Hypothalamus (tissue), 51 donors: Measurements from ENCODE around the gene GCSAM.
A peak's percentile ranks its signal among the peaks of the same experiment; 100 is the strongest.

ENCODE experiments used
- DNase-seq, 51 donors: peaks; one replicate each; lab custom pipeline; 2025; lab: John Stamatoyannopoulos, UW

Gene GCSAM

GRCh38 chr3:112129925-112130637, 3.0 kb downstream of the GCSAM start:
- DNase-seq, result no peak

DNA sequence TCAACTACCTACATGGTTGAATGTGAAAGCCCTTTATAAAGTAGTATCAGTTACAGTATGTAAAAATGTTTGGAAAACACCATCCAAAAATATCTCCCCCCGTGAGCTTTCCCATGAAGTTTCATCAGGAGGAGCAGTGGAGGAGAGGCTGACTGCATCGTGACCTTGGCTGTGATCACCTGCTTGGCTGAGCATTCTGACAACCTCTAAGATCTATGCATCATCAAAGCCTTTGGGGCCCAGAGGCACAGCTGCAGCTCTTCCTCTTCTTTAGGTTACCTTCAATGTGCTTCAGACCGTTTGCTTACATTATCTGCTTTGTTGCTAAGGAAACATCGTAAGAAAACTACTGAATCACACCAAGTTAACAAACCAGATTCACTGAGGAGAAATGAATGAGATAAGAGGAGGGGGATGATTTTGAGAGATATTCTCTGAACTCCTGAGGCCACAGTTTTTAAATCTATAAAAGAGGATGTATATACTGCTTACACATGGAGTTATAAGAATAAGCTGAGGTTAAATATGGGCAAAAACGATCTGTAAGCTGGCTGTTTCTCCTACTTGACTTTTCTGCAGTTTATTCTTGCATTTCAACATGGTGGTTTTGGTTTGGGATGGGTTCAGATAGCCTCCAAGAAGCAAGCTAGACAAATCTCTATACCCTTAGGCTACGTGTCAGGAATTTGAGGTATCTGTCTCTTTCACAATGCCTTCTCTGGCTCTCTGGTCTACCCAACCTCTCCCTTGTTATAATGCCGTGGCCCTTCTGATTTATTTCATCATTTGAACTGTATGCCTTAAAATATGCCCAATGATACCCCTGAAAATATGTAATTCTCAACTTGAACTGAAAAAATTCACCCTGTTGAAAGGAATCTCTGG, 4.0 kb downstream of the GCSAM start:
- DNase-seq, result no peak

DNA sequence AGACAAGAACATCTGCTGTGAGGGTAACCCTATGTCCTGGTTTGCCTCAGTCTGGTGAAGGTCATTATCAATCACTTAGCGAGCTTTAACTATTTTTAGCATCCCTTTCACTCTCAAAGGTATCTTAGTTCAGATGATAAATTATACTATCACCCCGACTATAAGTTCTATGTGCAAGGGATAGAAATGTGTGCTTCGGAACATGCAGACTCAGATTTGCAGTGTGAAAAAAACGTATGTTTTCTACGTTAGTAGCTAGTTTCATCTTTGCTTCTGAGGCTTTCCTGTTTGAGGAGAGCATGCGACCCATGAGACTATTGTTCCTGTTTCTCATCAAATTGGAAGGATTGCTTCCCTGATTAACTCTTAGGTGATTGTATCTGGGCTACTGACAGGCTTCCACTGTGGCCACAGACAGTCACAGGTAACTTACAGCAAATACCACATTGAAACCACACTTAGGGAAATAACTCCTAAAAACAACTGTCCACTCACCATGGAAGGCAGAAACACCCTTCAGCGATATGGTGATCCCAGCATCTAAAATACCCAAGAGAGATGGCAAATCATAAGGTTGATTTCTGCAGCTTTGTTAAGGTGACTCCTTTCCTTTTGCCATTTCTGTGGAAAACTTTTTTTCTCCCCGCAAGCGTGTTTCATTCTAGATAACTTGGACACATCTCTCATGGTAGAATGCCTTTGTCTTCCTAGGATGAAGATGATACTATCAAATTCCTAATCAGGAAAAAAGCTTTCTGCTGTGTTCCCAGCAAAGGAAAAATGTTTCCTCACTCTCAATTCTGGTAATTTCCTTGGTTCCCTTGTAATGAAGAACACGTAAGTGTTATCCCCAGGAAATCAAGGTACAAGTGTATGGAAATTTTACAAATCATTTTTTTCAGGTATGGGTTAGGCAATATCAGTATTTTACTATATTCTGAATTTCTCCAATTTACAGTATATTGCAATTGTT, 5.2 kb downstream of the GCSAM start:
- no peak for DNase-seq

DNA sequence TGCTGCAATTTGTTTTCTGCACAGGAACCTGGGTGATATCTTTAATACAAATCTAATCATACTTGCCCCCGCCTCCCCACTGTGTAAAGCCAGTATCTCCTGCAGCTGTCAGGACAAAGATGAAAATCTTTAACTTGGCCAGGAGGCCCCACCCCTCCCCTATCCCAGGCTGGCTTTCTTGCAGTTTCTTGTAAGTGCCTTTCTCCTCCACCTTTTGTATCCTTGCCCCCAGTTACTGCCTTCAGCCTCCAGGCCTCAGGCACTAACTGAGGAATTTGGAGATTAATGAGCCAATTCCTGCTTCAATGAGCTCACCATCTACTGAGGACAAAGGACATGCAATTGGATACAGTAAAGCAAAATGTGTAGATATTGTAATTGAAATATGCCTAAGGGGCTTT, 6.5 kb downstream of the GCSAM start:
- DNase-seq, result no peak

GRCh38 chr3:112124907-112125607, 8.0 kb downstream of the GCSAM start:
- no peak for DNase-seq

DNA sequence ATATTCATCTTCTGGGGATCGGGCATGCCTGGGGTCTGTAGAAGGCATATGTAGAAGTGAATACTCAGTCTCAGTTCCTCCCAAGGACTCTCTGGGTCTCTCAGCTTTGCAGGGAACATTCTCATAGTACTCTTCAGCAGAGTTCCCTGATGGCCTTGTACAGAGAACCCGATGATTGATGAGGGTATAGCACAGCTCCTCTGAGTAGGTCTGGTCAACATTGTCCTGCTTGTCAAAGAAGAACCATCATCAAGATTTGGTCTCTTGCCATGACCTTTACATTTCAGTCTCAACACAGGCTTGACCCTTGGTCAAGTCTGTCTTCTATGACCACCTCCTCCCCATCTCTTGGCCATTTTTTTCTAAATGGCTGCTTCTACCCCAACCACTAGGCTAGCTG, 9.5 kb downstream of the GCSAM start:
- no peak for DNase-seq

GRCh38 chr3:112122870-112123269, 10.2 kb downstream of the GCSAM start:
- no peak for DNase-seq

DNA sequence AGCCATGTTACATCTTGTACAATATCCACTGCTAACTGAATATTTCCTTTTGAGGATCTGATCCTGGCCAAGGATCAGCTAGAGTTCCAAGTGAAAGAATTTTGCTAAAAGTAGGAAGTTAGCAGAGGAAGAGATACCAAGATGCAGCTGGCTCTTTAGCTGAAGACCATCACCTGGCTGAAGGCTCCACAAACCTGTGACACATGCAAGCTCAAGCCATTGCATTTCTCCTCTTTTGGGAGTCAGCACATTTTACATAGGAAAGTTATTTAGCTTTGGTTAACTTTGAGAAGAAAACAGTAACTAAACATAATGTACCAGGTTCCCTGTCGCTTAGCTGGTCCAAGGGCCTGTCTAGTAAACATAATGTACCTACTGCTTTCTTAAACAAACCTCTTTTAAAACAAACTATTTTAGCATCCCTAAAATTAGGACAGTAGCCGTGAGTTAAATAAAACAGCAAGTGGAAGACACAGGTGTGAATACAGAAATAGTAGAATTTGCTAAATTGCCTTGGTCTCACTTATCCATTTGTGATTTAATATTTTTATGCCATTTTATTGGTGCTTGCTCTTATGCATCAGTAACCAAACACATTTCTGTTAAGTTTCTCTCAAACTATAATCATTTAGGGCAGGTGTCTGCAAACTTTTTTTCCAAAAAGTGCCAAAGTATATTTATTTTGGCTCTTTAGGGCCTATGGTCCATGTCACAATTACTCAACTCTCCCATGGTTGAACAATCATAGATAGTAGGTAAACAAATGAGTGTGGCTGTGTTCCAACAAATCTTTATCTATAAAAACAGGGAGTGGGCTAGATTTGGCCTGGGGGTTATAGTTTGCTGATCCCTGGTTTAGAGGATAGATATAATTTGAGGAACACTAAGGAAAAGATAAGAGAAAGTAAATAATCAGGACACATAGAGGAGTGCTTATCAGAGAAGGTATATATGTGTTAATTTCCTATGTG, 11.2 kb downstream of the GCSAM start:
- no peak for DNase-seq

DNA sequence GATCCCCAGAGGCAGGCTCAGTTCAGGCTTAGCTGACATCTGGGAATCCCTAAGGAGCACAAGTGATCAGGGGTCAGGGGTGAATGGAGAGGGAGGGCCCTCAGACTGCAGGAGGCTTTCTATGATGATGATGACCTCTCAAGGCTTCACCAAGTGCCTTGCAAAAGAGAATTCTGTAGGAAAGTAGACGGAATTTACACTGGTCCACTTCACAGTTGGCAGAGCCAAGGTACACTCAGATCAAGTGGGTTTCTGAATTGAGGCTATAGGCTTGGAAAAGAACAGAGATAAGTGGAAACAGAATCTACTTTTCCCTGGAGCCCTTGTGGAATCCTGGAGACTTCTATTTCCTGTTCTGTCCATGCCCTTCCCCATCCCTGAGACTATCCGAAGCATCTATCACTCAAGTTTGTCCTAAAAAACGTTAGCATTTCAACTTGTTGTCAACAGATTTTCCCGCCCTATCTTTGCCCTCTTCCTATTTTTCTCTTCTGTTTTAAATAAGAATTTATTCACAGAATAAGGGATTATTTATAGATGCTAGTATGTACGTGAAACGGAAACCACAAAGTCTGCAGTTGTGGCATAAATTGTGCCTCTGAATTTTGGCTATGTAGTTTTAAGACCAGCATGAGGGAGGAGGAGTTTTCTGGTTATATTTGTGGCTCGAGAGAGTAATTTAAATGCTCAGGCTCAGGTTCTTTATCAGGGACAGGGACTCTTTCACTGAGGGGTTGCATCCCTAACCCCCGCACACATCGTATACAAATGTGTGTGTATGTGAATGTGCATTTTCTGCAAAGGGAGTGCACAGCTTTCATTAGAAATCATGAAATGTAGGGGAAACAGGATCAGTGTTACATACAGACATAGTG, 12.8 kb downstream of the GCSAM start:
- DNase-seq, result no peak

DNA sequence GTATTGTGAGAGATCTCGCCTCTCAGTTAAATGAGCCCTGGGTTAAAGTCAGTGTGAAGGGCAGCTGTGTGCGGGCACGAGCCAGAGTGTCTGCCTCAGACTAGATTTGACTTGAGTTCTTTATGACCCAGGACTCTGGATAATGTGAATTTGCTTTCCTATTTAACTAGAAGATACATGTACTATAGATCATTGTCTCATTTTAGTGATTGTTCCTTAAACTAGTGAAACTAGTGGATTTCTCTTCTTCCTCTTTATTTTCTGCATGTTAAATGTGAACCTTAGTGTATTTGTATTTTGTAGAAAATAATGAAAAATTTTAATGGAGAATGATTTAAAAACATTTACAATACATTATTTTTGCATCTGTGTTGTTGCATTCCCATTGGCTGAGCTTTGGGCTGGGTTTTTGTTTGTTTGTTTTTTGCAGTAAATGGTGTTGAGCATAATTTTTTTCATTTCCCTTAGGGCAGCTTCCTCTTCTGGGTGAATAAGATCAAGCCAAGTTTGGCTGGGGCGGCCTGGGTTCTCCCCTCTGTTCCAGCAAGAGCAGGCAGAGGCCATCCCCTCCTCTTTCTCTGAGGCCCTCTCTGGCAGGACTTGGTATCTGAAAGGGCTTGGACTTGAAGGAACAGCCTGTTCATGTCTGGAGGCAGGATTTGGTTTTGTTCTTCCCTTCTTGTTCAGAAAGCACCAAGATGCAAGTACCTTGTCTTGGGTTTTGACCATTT, 15.0 kb downstream of the GCSAM start:
- DNase-seq, result peak in 14 of 51 donors; percentile 1 to 33 (median 6)

GRCh38 chr3:112117415-112117814, 15.6 kb downstream of the GCSAM start:
- no peak for DNase-seq

DNA sequence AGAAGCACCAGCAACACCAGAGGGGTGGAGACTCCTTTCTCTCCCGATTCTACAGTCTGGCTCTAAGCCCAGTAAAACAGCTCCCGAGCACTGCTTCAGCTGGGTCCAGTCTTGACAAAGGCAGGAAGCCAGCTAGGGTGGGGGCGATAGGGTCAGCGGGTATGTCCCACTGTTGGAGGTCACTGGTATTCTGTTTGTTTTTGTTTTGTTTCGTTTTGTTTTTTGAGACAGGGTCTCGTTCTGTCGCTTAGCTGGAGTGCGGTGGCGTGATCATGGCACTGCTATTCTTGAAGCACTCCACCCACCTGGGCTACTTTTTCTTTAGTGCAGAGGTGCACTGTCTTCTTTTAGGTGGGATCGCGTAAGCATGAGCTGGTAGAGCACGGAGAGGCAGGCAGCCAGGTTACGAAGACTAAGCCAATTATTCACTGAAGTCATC, 16.3 kb downstream of the GCSAM start:
- no peak for DNase-seq

DNA sequence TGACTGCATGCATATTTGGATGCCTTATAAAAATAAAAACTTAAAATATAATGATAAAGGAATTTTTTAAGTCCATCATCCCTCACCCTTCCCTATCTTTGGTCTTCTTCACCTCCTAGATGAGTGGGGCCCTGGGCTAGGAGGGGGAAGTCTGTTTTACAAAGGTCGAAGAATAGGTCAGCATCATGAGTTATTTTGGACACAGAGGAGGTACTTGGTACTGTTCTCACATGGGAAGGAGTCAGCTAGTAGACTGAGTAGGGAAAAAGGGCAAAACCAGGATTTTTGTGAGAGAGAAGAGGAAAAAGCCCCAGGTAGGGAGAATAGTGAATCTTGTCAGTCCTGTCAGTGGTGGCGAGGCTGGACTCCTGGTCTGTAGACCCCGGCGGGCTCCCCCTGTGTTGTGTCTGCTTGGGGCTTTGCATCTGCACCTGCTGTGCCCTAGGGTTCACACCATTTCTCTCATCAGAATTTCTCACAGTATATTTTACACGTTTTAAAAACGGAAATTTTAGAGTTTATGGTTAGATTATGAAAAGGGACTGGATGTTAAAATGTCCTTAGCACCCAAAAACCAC, 17.2 kb downstream of the GCSAM start:
- no peak for DNase-seq

DNA sequence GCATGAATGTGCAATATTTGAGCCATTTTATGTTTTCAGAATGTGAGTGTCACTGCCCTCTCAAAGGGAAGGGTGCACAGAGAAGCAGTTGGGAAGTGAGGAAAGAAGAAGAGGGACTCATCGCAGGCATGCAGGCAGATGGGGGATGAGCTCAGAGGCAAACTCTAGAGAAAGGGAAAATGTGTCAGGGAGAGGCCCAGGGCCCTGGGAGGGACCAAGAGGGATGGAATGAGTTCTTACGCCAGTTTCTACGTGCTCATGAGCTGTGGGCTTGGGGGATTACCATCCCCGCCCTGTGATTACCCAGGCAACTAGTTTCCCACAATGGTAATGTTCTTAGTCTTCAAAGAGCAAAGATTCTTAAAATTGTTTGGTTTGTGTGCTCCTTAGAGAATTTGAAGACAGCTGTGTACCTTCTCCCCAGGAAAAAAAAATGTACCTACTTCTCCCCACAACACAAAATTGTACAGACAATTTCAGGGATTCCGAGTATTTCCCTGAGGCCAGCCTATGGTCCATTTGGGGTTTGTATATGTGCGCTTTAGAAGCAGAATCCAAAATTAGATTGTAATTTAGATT, 17.8 kb downstream of the GCSAM start:
- no peak for DNase-seq

- DNase-seq, result no peak
Measured at GRCh38 chr3:112114576-112115160, 18.4 kb downstream of the GCSAM start.

DNA sequence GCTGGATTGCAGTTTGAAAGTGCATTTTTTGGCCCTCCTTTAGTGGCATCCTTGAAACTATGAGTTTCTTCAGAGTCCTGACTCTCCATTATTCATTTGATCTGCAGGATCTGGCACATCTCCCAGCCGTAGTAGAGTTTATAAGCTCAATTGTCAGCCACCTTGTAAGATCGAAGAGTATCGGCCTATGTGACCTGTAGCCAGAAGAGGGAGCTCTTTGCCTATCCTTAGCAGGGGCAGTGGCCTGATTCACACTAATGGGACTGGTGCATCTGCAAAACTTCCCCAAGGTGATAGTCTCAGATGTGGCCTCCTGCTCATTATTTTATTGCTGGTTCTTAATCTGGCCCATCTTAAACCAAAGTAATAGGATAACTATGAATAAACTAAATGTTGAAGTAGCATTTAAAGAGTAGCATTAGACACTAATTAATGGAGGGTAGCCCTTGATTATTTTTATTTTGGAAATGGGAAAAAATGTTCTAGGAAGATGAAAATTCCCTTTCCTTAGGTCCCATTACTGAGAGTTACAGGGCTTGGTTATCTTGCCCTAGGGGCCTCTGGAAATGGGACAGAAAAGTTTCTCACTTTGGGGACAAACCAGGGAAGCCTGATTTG, 21.2 kb downstream of the GCSAM start:
- peak in 21 of 51 donors; percentile 2 to 44 (median 14) for DNase-seq
